CD8-positive, alpha-beta memory T cell (primary cell): ENCODE data around the gene PXK. TPM values are rescaled to one million over a fixed set of nuclear protein-coding genes. Genes with fewer than 3 reads are reported as not detected.

Source experiments
- CTCF ChIA-PET: fragments of 350-600 bp; sonication (Branson Sonifier 250); formaldehyde crosslinking; loops from one replicate; lab custom pipeline; 2021; ENCODE audit warnings: antibody characterized with exemption; lab: Charles Lee
- POLR2A ChIA-PET: fragments of 350-600 bp; sonication (Branson Sonifier 250); formaldehyde crosslinking; loops from one replicate; lab custom pipeline; 2021; ENCODE audit warnings: antibody characterized with exemption; lab: Charles Lee
- DNase-seq, 5 donors: peaks; one replicate each; pipeline versions ENCODE4 v3.0.0 to v3.0.0-alpha.2; 2020 to 2022; ENCODE audit warnings: mixed read lengths in 1 of 5
- H3K27ac ChIP-seq: one replicate; pipeline ENCODE4 v1.7.0; 2013; ENCODE audit warnings: low read depth, mild to moderate bottlenecking, low read length, moderate library complexity
- H3K27me3 ChIP-seq: 2 replicates; pipeline ENCODE4 v1.7.0; 2013; ENCODE audit warnings: low read length, mild to moderate bottlenecking; ENCODE audit not compliant: insufficient read depth, poor library complexity, severe bottlenecking
- H3K36me3 ChIP-seq: 2 replicates; pipeline ENCODE4 v1.7.0; 2013; ENCODE audit warnings: mild to moderate bottlenecking, low read length, moderate library complexity; ENCODE audit not compliant: insufficient read depth
- H3K4me1 ChIP-seq: 2 replicates; pipeline ENCODE4 v1.7.0; 2013; ENCODE audit warnings: mild to moderate bottlenecking, low read length, moderate library complexity; ENCODE audit not compliant: insufficient read depth
- H3K4me3 ChIP-seq: 2 replicates; pipeline ENCODE4 v1.7.0; 2013; ENCODE audit warnings: mild to moderate bottlenecking, low read length
- H3K9me3 ChIP-seq: 2 replicates; pipeline ENCODE4 v1.7.0; 2013; ENCODE audit warnings: mild to moderate bottlenecking, low read length
- H3K27ac Mint-ChIP-seq, 8 donors: one replicate each; pipeline ENCODE4 v1.8.0; 2020 to 2021; ENCODE audit warnings: mixed read lengths in 8 of 8, mild to moderate bottlenecking in 6 of 8, inconsistent platforms in 3 of 8, moderate library complexity in 3 of 8
- H3K27me3 Mint-ChIP-seq, 2 donors: one replicate each; pipeline ENCODE4 v1.8.0; 2020 to 2021; ENCODE audit warnings: mixed read lengths in 2 of 2, mild to moderate bottlenecking in 1 of 2, moderate library complexity in 1 of 2
- H3K36me3 Mint-ChIP-seq, 3 donors: one replicate each; pipeline ENCODE4 v1.8.0; 2020 to 2021; ENCODE audit warnings: mixed read lengths in 3 of 3, inconsistent platforms in 1 of 3, mild to moderate bottlenecking in 1 of 3
- H3K4me1 Mint-ChIP-seq, 3 donors: one replicate each; pipeline ENCODE4 v1.8.0; 2020 to 2021; ENCODE audit warnings: mixed read lengths in 3 of 3, inconsistent platforms in 1 of 3, mild to moderate bottlenecking in 1 of 3
- H3K4me3 Mint-ChIP-seq, 7 donors: one replicate each; pipeline ENCODE4 v1.8.0; 2020 to 2021; ENCODE audit warnings: mixed read lengths in 7 of 7, mild to moderate bottlenecking in 6 of 7, moderate library complexity in 4 of 7, inconsistent platforms in 2 of 7
- H3K9me3 Mint-ChIP-seq, 5 donors: one replicate each; pipeline ENCODE4 v1.8.0; 2020 to 2022; ENCODE audit warnings: mixed read lengths in 5 of 5, mild to moderate bottlenecking in 3 of 5, moderate library complexity in 2 of 5, inconsistent platforms in 1 of 5
- polyA plus RNA-seq: library from polyadenylated mRNA; unstranded; fragments of 300-500 nt; fragmentation: Illumina TruSeq; gene quantifications from one replicate; pipeline ENCODE4 v1.2.3, GENCODE V29; 2021
- total RNA-seq, 2 experiments: library from RNA; stranded (reverse); gene quantifications; one replicate each; pipeline ENCODE4 v1.2.3, GENCODE V29; 2021

Gene PXK
- total and polyA plus RNA-seq, 3 experiments from 2014 or later: 24.8 to 27.8 (median 27.2) TPM

DNA sequence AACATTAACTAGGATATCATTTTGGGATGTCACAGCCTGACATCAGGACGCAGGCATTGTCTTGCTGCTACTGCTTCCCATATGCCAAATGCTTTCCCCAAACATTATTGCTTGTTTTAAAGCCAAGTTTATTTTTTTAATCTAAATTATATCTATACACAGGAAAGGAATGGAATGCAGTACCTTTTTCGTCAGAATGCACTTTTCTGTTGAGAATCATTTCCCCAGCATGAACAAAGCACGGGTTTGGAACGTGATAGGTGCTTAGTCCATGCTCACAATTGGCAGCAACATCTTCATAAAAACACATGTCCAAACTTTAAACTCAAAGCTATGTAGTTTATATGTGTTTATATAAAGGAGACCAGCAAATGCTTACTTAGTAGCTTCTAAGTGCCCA lies 26.1 kb downstream of the PXK start:
- H3K36me3 ChIP-seq: no peaks in the 10 kb centered on the region
- H3K4me1 Mint-ChIP-seq: peaks cover 12 to 25% (median 20%) of the 10 kb centered on the region in 3 donors
- no peak overlapping the region for H3K4me3 ChIP-seq
- no peaks in the 10 kb centered on the region for H3K27me3 ChIP-seq
- no peak overlapping the region for H3K4me3 Mint-ChIP-seq
- no peaks in the 10 kb centered on the region for H3K36me3 Mint-ChIP-seq
- H3K4me1 ChIP-seq: peaks cover 6% of the 10 kb centered on the region
- CTCF ChIA-PET: no interaction called here
- no peaks in the 10 kb centered on the region for H3K9me3 Mint-ChIP-seq
- POLR2A ChIA-PET: interaction anchor here (0.5 kb wide), 1 partner anchor 370 kb away, joined by 3 read pairs; no protein-coding TSS in a partner anchor
- DNase-seq: no peak
- no peak overlapping the region for H3K27ac Mint-ChIP-seq
- H3K27ac ChIP-seq: no peak overlapping the region
- H3K9me3 ChIP-seq: no peaks in the 10 kb centered on the region
- no peaks in the 10 kb centered on the region for H3K27me3 Mint-ChIP-seq

DNA sequence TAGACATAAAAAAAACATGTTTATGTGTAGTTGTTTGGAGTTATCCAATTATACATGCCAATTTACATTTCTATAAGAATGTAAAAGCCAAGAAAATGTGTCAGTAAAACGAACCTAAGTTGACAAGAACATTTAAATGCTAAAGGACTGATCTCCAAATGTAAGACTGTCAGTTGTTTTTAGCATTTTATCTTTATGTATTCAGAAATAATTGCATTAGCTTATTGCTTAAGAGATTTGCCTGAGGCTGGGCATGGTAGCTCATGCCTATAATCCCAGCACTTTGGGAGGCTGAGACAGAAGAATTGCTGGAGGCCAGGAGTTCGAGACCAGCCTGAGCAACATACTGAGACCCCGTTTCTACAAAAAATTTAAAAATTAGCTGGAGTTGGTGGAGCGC lies 26.9 kb downstream of the PXK start:
- no peak overlapping the region for H3K4me3 ChIP-seq
- CTCF ChIA-PET: no interaction called here
- Mint-ChIP-seq H3K36me3 (no peaks in the 10 kb centered on the region), H3K27ac (no peak overlapping the region), H3K4me3 (no peak overlapping the region), H3K27me3 (no peaks in the 10 kb centered on the region), H3K4me1 (peaks cover 9 to 25% (median 22%) of the 10 kb centered on the region in 3 donors), H3K9me3 (no peaks in the 10 kb centered on the region)
- H3K36me3 ChIP-seq: no peaks in the 10 kb centered on the region
- no peak overlapping the region for H3K27ac ChIP-seq
- no peaks in the 10 kb centered on the region for H3K27me3 ChIP-seq
- DNase-seq: no peak
- POLR2A ChIA-PET: interaction anchor here (0.5 kb wide), 1 partner anchor 371 kb away, joined by 3 read pairs; no protein-coding TSS in a partner anchor
- no peaks in the 10 kb centered on the region for H3K9me3 ChIP-seq
- no peaks in the 10 kb centered on the region for H3K4me1 ChIP-seq

DNA sequence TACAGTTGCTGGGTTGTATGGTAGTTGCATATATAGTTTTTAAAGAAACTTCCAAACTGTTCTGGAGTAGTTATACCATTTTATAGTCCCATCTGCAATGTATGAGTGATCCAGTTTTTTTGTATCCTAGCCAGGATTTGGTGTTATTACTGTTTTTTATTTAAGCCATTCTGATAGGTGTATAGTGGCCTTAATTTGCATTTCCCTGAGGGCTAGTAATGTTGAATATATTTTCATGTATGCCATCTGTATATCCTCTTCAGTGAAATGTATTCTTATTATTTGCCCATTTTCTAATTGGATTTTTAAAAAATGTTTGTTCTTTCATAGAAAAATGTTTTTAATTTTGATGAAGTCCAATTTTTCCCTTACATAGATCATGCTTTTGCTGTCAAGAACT lies 29.2 kb downstream of the PXK start:
- Histone ChIP-seq H3K36me3 (no peaks in the 10 kb centered on the region), H3K4me1 (no peaks in the 10 kb centered on the region), H3K9me3 (no peaks in the 10 kb centered on the region), H3K27me3 (no peaks in the 10 kb centered on the region), H3K27ac (no peak overlapping the region), H3K4me3 (no peak overlapping the region)
- ChIA-PET CTCF (no interaction called here), POLR2A (no interaction called here)
- Mint-ChIP-seq H3K27ac (no peak overlapping the region), H3K4me1 (peaks cover 29 to 44% (median 37%) of the 10 kb centered on the region in 3 donors), H3K27me3 (no peaks in the 10 kb centered on the region), H3K4me3 (no peak overlapping the region), H3K36me3 (peaks cover 1 to 8% (median 2%) of the 10 kb centered on the region in 3 donors), H3K9me3 (no peaks in the 10 kb centered on the region)
- DNase-seq: no peak

- Mint-ChIP-seq H3K36me3 (peaks cover 7 to 20% (median 9%) of the 10 kb centered on the region in 3 donors), H3K4me3 (no peak overlapping the region), H3K4me1 (peaks cover 22 to 36% (median 31%) of the 10 kb centered on the region in 3 donors), H3K9me3 (no peaks in the 10 kb centered on the region), H3K27me3 (no peaks in the 10 kb centered on the region), H3K27ac (peak overlapping the region in 3 of 8 donors; percentile 56 to 79 (median 76))
- no peaks in the 10 kb centered on the region for H3K4me1 ChIP-seq
- H3K27me3 ChIP-seq: no peaks in the 10 kb centered on the region
- no peak overlapping the region for H3K4me3 ChIP-seq
- POLR2A ChIA-PET: no interaction called here
- H3K27ac ChIP-seq: no peak overlapping the region
- no peaks in the 10 kb centered on the region for H3K36me3 ChIP-seq
- H3K9me3 ChIP-seq: no peaks in the 10 kb centered on the region
- DNase-seq: no peak
- CTCF ChIA-PET: interaction anchor here (1.0 kb wide), 1 partner anchor 125 kb away, joined by 3 read pairs; no protein-coding TSS in a partner anchor
Observed at GRCh38 chr3:58366699-58367098, 34.0 kb downstream of the PXK start.

- Mint-ChIP-seq H3K4me1 (peaks cover 22 to 29% (median 25%) of the 10 kb centered on the region in 3 donors), H3K4me3 (no peak overlapping the region), H3K36me3 (peaks cover 9 to 27% (median 12%) of the 10 kb centered on the region in 3 donors), H3K27me3 (no peaks in the 10 kb centered on the region), H3K27ac (no peak overlapping the region), H3K9me3 (no peaks in the 10 kb centered on the region)
- Histone ChIP-seq H3K27ac (no peak overlapping the region), H3K27me3 (no peaks in the 10 kb centered on the region), H3K4me3 (no peak overlapping the region), H3K9me3 (no peaks in the 10 kb centered on the region), H3K4me1 (no peaks in the 10 kb centered on the region), H3K36me3 (no peaks in the 10 kb centered on the region)
- CTCF ChIA-PET: no interaction called here
- POLR2A ChIA-PET: no interaction called here
- no peak for DNase-seq
Observed at GRCh38 chr3:58369038-58369437, 36.3 kb downstream of the PXK start.

GRCh38 chr3:58369876-58370275 lies 37.2 kb downstream of the PXK start:
- no peak for DNase-seq
- H3K27ac Mint-ChIP-seq: no peak overlapping the region

GRCh38 chr3:58370407-58370806 lies 37.7 kb downstream of the PXK start:
- Histone ChIP-seq H3K27me3 (no peaks in the 10 kb centered on the region), H3K4me1 (no peaks in the 10 kb centered on the region), H3K36me3 (no peaks in the 10 kb centered on the region), H3K9me3 (no peaks in the 10 kb centered on the region), H3K4me3 (no peak overlapping the region), H3K27ac (no peak overlapping the region)
- peaks cover 9 to 37% (median 13%) of the 10 kb centered on the region in 3 donors for H3K36me3 Mint-ChIP-seq
- H3K4me3 Mint-ChIP-seq: no peak overlapping the region
- ChIA-PET POLR2A (no interaction called here), CTCF (no interaction called here)
- no peaks in the 10 kb centered on the region for H3K27me3 Mint-ChIP-seq
- H3K9me3 Mint-ChIP-seq: no peaks in the 10 kb centered on the region
- peaks cover 13 to 15% (median 14%) of the 10 kb centered on the region in 3 donors for H3K4me1 Mint-ChIP-seq
- no peak for DNase-seq
- H3K27ac Mint-ChIP-seq: no peak overlapping the region

More at GRCh38 chr3:58369876-58370275, 37.2 kb downstream of the PXK start:
- no peak overlapping the region for H3K4me3 ChIP-seq
- POLR2A ChIA-PET: no interaction called here
- CTCF ChIA-PET: no interaction called here
- H3K27ac ChIP-seq: no peak overlapping the region
- no peak overlapping the region for H3K4me3 Mint-ChIP-seq
- no peaks in the 10 kb centered on the region for H3K27me3 Mint-ChIP-seq
- no peaks in the 10 kb centered on the region for H3K36me3 ChIP-seq
- no peaks in the 10 kb centered on the region for H3K9me3 Mint-ChIP-seq
- no peaks in the 10 kb centered on the region for H3K9me3 ChIP-seq
- H3K4me1 ChIP-seq: no peaks in the 10 kb centered on the region
- no peaks in the 10 kb centered on the region for H3K27me3 ChIP-seq
- peaks cover 18 to 21% (median 19%) of the 10 kb centered on the region in 3 donors for H3K4me1 Mint-ChIP-seq
- H3K36me3 Mint-ChIP-seq: peaks cover 9 to 35% (median 13%) of the 10 kb centered on the region in 3 donors

GRCh38 chr3:58371754-58372153 lies 39.1 kb downstream of the PXK start:
- peak overlapping the region in 1 of 8 donors; percentile 17 for H3K27ac Mint-ChIP-seq
- peaks cover 2 to 38% (median 13%) of the 10 kb centered on the region in 3 donors for H3K36me3 Mint-ChIP-seq
- H3K36me3 ChIP-seq: no peaks in the 10 kb centered on the region
- H3K4me3 Mint-ChIP-seq: no peak overlapping the region
- no peak overlapping the region for H3K27ac ChIP-seq
- H3K9me3 ChIP-seq: no peaks in the 10 kb centered on the region
- no peaks in the 10 kb centered on the region for H3K4me1 ChIP-seq
- CTCF ChIA-PET: no interaction called here
- H3K27me3 ChIP-seq: no peaks in the 10 kb centered on the region
- H3K9me3 Mint-ChIP-seq: no peaks in the 10 kb centered on the region
- H3K4me3 ChIP-seq: no peak overlapping the region
- POLR2A ChIA-PET: no interaction called here
- no peaks in the 10 kb centered on the region for H3K27me3 Mint-ChIP-seq
- H3K4me1 Mint-ChIP-seq: peaks cover 2 to 3% (median 3%) of the 10 kb centered on the region in 3 donors
- DNase-seq: no peak
